Activated CD4-positive, alpha-beta T cell treated with anti-CD3 and anti-CD28 coated beads, Interleukin-2, amount 10 ng/mL, durations not matched to agents 7 days and 5 days (primary cell): ENCODE data around the gene ANKS1A. TPM values are rescaled to one million over a fixed set of nuclear protein-coding genes. Genes with fewer than 3 reads are reported as not detected.

Experiments
- CTCF ChIA-PET: fragments of 350-600 bp; sonication (Branson Sonifier 250); formaldehyde crosslinking; loops from one replicate; lab custom pipeline; 2021; ENCODE audit warnings: antibody characterized with exemption; lab: Charles Lee
- POLR2A ChIA-PET: fragments of 350-600 bp; sonication (Branson Sonifier 250); formaldehyde crosslinking; loops from one replicate; lab custom pipeline; 2021; ENCODE audit warnings: antibody characterized with exemption; lab: Charles Lee
- DNase-seq: peaks from one replicate; pipeline ENCODE4 v3.0.0-alpha.2; 2020
- H3K27ac Mint-ChIP-seq: one replicate; pipeline ENCODE4 v1.8.0; 2021; ENCODE audit warnings: mild to moderate bottlenecking, moderate library complexity, mixed read lengths
- H3K27me3 Mint-ChIP-seq: one replicate; pipeline ENCODE4 v1.8.0; 2021; ENCODE audit warnings: mixed read lengths
- H3K36me3 Mint-ChIP-seq: one replicate; pipeline ENCODE4 v1.8.0; 2021; ENCODE audit warnings: low read depth, mixed read lengths
- H3K4me1 Mint-ChIP-seq: one replicate; pipeline ENCODE4 v1.8.0; 2021; ENCODE audit warnings: mixed read lengths
- H3K4me3 Mint-ChIP-seq: one replicate; pipeline ENCODE4 v1.8.0; 2021; ENCODE audit warnings: mild to moderate bottlenecking, moderate library complexity, mixed read lengths
- H3K9me3 Mint-ChIP-seq: one replicate; pipeline ENCODE4 v1.8.0; 2021; ENCODE audit warnings: mixed read lengths
- total RNA-seq, 2 experiments: library from RNA; stranded (reverse); gene quantifications; one replicate each; pipeline ENCODE4 v1.2.3, GENCODE V29; 2021

The ANKS1A gene
- total RNA-seq, 2 experiments from 2014 or later: 8.4 to 8.8 TPM

GRCh38 chr6:35064290-35064689 lies 175.2 kb downstream of the ANKS1A start:
- no peak for DNase-seq
- Mint-ChIP-seq H3K4me1 (peaks cover 22% of the 10 kb centered on the region), H3K9me3 (no peaks in the 10 kb centered on the region), H3K27me3 (no peaks in the 10 kb centered on the region), H3K4me3 (no peak overlapping the region), H3K36me3 (no peaks in the 10 kb centered on the region), H3K27ac (no peak overlapping the region)
- ChIA-PET POLR2A (no interaction called here), CTCF (interaction anchor here (0.6 to 1.1 kb wide), 2 partner anchors 12 to 193 kb away, joined by 4 read pairs; no protein-coding TSS in a partner anchor)

- Mint-ChIP-seq H3K27me3 (no peaks in the 10 kb centered on the region), H3K4me3 (no peak overlapping the region), H3K4me1 (peaks cover 17% of the 10 kb centered on the region), H3K27ac (no peak overlapping the region), H3K9me3 (no peaks in the 10 kb centered on the region), H3K36me3 (no peaks in the 10 kb centered on the region)
- CTCF ChIA-PET: interaction anchor here (0.6 to 1.1 kb wide), 2 partner anchors 12 to 193 kb away, joined by 4 read pairs; no protein-coding TSS in a partner anchor
- no peak for DNase-seq
- POLR2A ChIA-PET: no interaction called here
Observed at GRCh38 chr6:35064757-35065440, 175.8 kb downstream of the ANKS1A start.

GRCh38 chr6:35065441-35065800 lies 176.4 kb downstream of the ANKS1A start:
- H3K9me3 Mint-ChIP-seq: no peaks in the 10 kb centered on the region
- no peak overlapping the region for H3K27ac Mint-ChIP-seq
- H3K4me3 Mint-ChIP-seq: no peak overlapping the region
- POLR2A ChIA-PET: no interaction called here
- CTCF ChIA-PET: interaction anchor here (1.1 kb wide), 1 partner anchor 13 kb away, joined by 4 read pairs; no protein-coding TSS in a partner anchor
- no peaks in the 10 kb centered on the region for H3K27me3 Mint-ChIP-seq
- peaks cover 17% of the 10 kb centered on the region for H3K4me1 Mint-ChIP-seq
- DNase-seq: no peak
- no peaks in the 10 kb centered on the region for H3K36me3 Mint-ChIP-seq

GRCh38 chr6:35065870-35066269 lies 176.8 kb downstream of the ANKS1A start:
- Mint-ChIP-seq H3K27me3 (no peaks in the 10 kb centered on the region), H3K27ac (no peak overlapping the region), H3K9me3 (no peaks in the 10 kb centered on the region), H3K36me3 (no peaks in the 10 kb centered on the region), H3K4me1 (peaks cover 17% of the 10 kb centered on the region), H3K4me3 (no peak overlapping the region)
- CTCF ChIA-PET: no interaction called here
- POLR2A ChIA-PET: no interaction called here
- DNase-seq: no peak

- ChIA-PET POLR2A (no interaction called here), CTCF (interaction anchor here (1.3 to 1.4 kb wide), 2 partner anchors 10 to 22 kb away, joined by 3 read pairs; no protein-coding TSS in a partner anchor)
- H3K4me1 Mint-ChIP-seq: peaks cover 14% of the 10 kb centered on the region
- H3K9me3 Mint-ChIP-seq: no peaks in the 10 kb centered on the region
- H3K4me3 Mint-ChIP-seq: no peak overlapping the region
- no peaks in the 10 kb centered on the region for H3K36me3 Mint-ChIP-seq
- DNase-seq: no peak
- no peaks in the 10 kb centered on the region for H3K27me3 Mint-ChIP-seq
- no peak overlapping the region for H3K27ac Mint-ChIP-seq
Observed at GRCh38 chr6:35067234-35067633, 178.2 kb downstream of the ANKS1A start.

- Mint-ChIP-seq H3K27ac (no peak overlapping the region), H3K4me1 (peaks cover 4% of the 10 kb centered on the region), H3K36me3 (no peaks in the 10 kb centered on the region), H3K9me3 (no peaks in the 10 kb centered on the region), H3K27me3 (no peaks in the 10 kb centered on the region), H3K4me3 (no peak overlapping the region)
- no peak for DNase-seq
- CTCF ChIA-PET: interaction anchor here (0.6 to 1.3 kb wide), 2 partner anchors 21 to 330 kb away, joined by 3 to 4 read pairs; no protein-coding TSS in a partner anchor
- POLR2A ChIA-PET: no interaction called here
Observed at GRCh38 chr6:35068206-35068605, 179.2 kb downstream of the ANKS1A start.

GRCh38 chr6:35068644-35069043 lies 179.6 kb downstream of the ANKS1A start:
- ChIA-PET CTCF (interaction anchor here (0.6 to 1.3 kb wide), 2 partner anchors 20 to 330 kb away, joined by 3 to 4 read pairs; no protein-coding TSS in a partner anchor), POLR2A (no interaction called here)
- H3K27me3 Mint-ChIP-seq: no peaks in the 10 kb centered on the region

GRCh38 chr6:35069262-35069661 lies 180.2 kb downstream of the ANKS1A start:
- no peaks in the 10 kb centered on the region for H3K36me3 Mint-ChIP-seq
- H3K4me1 Mint-ChIP-seq: no peaks in the 10 kb centered on the region
- H3K27me3 Mint-ChIP-seq: no peaks in the 10 kb centered on the region
- no peaks in the 10 kb centered on the region for H3K9me3 Mint-ChIP-seq
- CTCF ChIA-PET: interaction anchor here (0.7 kb wide), 1 partner anchor 487 kb away, joined by 3 read pairs; no protein-coding TSS in a partner anchor
- no peak for DNase-seq
- H3K27ac Mint-ChIP-seq: no peak overlapping the region
- no peak overlapping the region for H3K4me3 Mint-ChIP-seq
- POLR2A ChIA-PET: no interaction called here

More at GRCh38 chr6:35068644-35069043, 179.6 kb downstream of the ANKS1A start:
- no peak for DNase-seq
- no peak overlapping the region for H3K4me3 Mint-ChIP-seq
- no peaks in the 10 kb centered on the region for H3K36me3 Mint-ChIP-seq
- no peak overlapping the region for H3K27ac Mint-ChIP-seq
- H3K9me3 Mint-ChIP-seq: no peaks in the 10 kb centered on the region
- H3K4me1 Mint-ChIP-seq: no peaks in the 10 kb centered on the region

- Mint-ChIP-seq H3K9me3 (no peaks in the 10 kb centered on the region), H3K27me3 (no peaks in the 10 kb centered on the region), H3K27ac (no peak overlapping the region), H3K4me3 (no peak overlapping the region), H3K36me3 (no peaks in the 10 kb centered on the region), H3K4me1 (no peaks in the 10 kb centered on the region)
- ChIA-PET CTCF (interaction anchor here (0.7 to 0.8 kb wide), 2 partner anchors 257 to 487 kb away, joined by 3 read pairs; no protein-coding TSS in a partner anchor), POLR2A (no interaction called here)
- no peak for DNase-seq
Observed at GRCh38 chr6:35070111-35070510, 181.1 kb downstream of the ANKS1A start.

GRCh38 chr6:35071347-35071994 lies 182.4 kb downstream of the ANKS1A start:
- no peak overlapping the region for H3K27ac Mint-ChIP-seq
- DNase-seq: no peak
- no peaks in the 10 kb centered on the region for H3K9me3 Mint-ChIP-seq
- H3K4me1 Mint-ChIP-seq: no peaks in the 10 kb centered on the region
- no peaks in the 10 kb centered on the region for H3K36me3 Mint-ChIP-seq
- no peak overlapping the region for H3K4me3 Mint-ChIP-seq
- ChIA-PET CTCF (no interaction called here), POLR2A (no interaction called here)
- H3K27me3 Mint-ChIP-seq: no peaks in the 10 kb centered on the region

GRCh38 chr6:35072051-35072697 lies 183.1 kb downstream of the ANKS1A start:
- no peak overlapping the region for H3K4me3 Mint-ChIP-seq
- H3K4me1 Mint-ChIP-seq: no peaks in the 10 kb centered on the region
- no peaks in the 10 kb centered on the region for H3K36me3 Mint-ChIP-seq
- CTCF ChIA-PET: no interaction called here
- POLR2A ChIA-PET: no interaction called here
- no peak for DNase-seq
- no peaks in the 10 kb centered on the region for H3K9me3 Mint-ChIP-seq
- H3K27me3 Mint-ChIP-seq: no peaks in the 10 kb centered on the region
- H3K27ac Mint-ChIP-seq: no peak overlapping the region

- H3K4me3 Mint-ChIP-seq: no peak overlapping the region
- no peaks in the 10 kb centered on the region for H3K4me1 Mint-ChIP-seq
- no peak overlapping the region for H3K27ac Mint-ChIP-seq
- no peaks in the 10 kb centered on the region for H3K36me3 Mint-ChIP-seq
- H3K9me3 Mint-ChIP-seq: no peaks in the 10 kb centered on the region
- no peaks in the 10 kb centered on the region for H3K27me3 Mint-ChIP-seq
- ChIA-PET POLR2A (no interaction called here), CTCF (no interaction called here)
- DNase-seq: no peak
Observed at GRCh38 chr6:35072698-35073055, 183.6 kb downstream of the ANKS1A start.

- Mint-ChIP-seq H3K27ac (no peak overlapping the region), H3K36me3 (no peaks in the 10 kb centered on the region), H3K9me3 (no peaks in the 10 kb centered on the region), H3K27me3 (no peaks in the 10 kb centered on the region), H3K4me1 (no peaks in the 10 kb centered on the region), H3K4me3 (no peak overlapping the region)
- ChIA-PET CTCF (no interaction called here), POLR2A (no interaction called here)
- DNase-seq: no peak
Observed at GRCh38 chr6:35073211-35073610, 184.2 kb downstream of the ANKS1A start.
